ENCODE measurements around the gene CEP295NL. TPM values are rescaled to one million over a fixed set of nuclear protein-coding genes. Genes with fewer than 3 reads are reported as not detected.
A peak's percentile ranks its signal among the peaks of the same experiment; 100 is the strongest.

CEP295NL gene
- total and polyA plus RNA-seq, 10 donors, result 0.03 to 19.3 (median 9.0) TPM

DNA sequence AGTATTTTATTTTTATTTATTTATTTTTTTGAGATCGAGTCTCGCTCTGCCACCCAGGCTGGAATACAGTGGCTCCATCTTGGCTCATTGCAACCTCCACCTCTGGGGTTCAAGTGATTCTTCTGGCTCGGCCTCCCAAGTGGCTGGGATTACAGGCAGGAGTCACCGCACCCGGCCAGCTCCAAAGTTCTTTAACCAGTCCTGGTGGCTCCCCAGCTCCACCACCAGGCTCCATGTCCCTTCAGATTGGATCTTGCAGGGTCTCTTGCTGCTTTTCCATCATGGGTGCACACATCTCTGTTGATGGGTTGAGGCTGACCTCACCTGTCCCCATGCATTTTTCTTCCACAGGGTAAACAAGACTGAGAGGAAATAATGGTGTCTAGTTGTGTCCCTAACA, 54.0 kb downstream of the CEP295NL start:
- H3K4me1 ChIP-seq, result no peaks in the 10 kb centered on the region
- no peak overlapping the region for H3K27ac ChIP-seq
- H3K9me3 ChIP-seq, result no peaks in the 10 kb centered on the region
- H3K27me3 ChIP-seq (replicated peaks in 1 of 7), result no peaks in the 10 kb centered on the region
- peaks cover 0 to 28% (median 4%) of the 10 kb centered on the region in 6 donors for H3K36me3 ChIP-seq
- intact Hi-C loops (cut with DNase I; ENCODE audit: low total_unique reads), result no loop called here
- TF ChIP-seq POLR2A (IDR thresholded peaks at IDR 0.05), result no peak
- TF ChIP-seq, protein P1, sequence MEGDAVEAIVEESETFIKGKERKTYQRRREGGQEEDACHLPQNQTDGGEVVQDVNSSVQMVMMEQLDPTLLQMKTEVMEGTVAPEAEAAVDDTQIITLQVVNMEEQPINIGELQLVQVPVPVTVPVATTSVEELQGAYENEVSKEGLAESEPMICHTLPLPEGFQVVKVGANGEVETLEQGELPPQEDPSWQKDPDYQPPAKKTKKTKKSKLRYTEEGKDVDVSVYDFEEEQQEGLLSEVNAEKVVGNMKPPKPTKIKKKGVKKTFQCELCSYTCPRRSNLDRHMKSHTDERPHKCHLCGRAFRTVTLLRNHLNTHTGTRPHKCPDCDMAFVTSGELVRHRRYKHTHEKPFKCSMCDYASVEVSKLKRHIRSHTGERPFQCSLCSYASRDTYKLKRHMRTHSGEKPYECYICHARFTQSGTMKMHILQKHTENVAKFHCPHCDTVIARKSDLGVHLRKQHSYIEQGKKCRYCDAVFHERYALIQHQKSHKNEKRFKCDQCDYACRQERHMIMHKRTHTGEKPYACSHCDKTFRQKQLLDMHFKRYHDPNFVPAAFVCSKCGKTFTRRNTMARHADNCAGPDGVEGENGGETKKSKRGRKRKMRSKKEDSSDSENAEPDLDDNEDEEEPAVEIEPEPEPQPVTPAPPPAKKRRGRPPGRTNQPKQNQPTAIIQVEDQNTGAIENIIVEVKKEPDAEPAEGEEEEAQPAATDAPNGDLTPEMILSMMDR (IDR thresholded peaks at IDR 0.05 in 8 of 11, conservative IDR thresholded peaks at IDR 0.05 in 3 of 11), result no peak
- 93 to 98% (median 96%) methylated on average over 5 of the region's 5 CpGs for WGBS, 5 donors
- no peak for DNase-seq
- no peak overlapping the region for H3K4me3 ChIP-seq

DNA sequence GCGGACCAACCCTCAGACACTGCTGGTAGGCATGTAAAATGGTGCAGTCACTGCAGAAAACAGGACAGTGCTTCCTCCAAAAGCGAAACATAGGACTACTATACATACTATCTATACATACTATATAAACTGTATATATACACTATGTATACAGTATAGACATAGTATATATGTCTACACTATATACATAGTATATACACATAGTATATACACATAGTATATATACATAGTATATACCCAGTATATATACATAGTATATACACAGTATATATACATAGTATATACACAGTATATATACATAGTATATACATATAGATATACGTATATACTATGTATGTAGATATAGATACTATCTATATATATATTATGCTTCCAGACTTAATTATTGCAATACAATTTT, 55.9 kb downstream of the CEP295NL start:
- intact Hi-C loops (cut with DNase I; ENCODE audit: low total_unique reads), result no loop called here
- no peak overlapping the region for H3K4me3 ChIP-seq
- no peaks in the 10 kb centered on the region for H3K9me3 ChIP-seq
- no peak for TF ChIP-seq POLR2AphosphoS5 (IDR thresholded peaks at IDR 0.05)
- TF ChIP-seq POLR2A (IDR thresholded peaks at IDR 0.05), result no peak
- TF ChIP-seq, protein P1 (IDR thresholded peaks at IDR 0.05 in 8 of 11, conservative IDR thresholded peaks at IDR 0.05 in 3 of 11), result no peak
- H3K27me3 ChIP-seq (replicated peaks in 1 of 7), result no peaks in the 10 kb centered on the region
- 91 to 99% (median 96%) methylated on average over 3 of the region's 3 CpGs for WGBS, 5 donors
- H3K4me1 ChIP-seq, result peaks cover 0 to 14% (median under 1%) of the 10 kb centered on the region in 6 donors
- no peak overlapping the region for H3K27ac ChIP-seq
- DNase-seq, result no peak
- peaks cover 0 to 8% (median 0%) of the 10 kb centered on the region in 6 donors for H3K36me3 ChIP-seq

DNA sequence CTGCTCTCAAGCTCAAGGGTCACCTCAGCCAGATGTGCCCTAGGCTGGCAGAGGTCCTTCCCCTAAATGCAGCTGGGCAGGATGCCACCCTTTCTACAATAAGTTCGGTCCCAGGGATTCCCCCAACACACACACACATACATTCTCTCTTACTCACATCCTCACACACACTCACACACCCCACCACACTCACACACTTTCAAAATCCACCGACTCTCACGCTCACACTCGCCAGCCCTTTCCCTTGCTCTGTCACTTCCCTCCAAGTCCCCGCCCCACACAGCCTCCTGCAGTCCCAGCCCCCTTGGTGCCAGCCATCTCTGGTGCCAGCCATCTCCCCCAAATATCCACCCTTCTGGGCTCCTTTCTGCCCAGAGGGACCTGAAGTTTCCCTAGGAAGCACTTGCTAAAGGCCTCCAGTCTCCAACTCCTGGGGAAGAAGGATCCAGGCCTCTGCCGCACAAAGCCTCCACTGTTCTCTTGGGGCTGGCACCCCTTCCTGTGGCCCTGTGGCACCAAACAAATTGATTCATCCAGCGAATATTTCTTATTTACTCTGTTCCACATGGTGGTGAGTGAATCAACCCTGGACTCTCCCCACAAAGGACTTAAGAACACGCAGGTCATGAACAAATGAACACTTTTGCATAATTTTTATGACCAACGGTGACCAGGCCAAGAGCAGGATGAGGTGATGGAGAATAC, 58.5 kb downstream of the CEP295NL start:
- Histone ChIP-seq H3K9me3 (no peaks in the 10 kb centered on the region), H3K27ac (no peak overlapping the region), H3K27me3 (replicated peaks in 1 of 7) (no peaks in the 10 kb centered on the region), H3K4me3 (no peak overlapping the region), H3K36me3 (no peaks in the 10 kb centered on the region), H3K4me1 (peaks cover 5 to 29% (median 13%) of the 10 kb centered on the region in 6 donors)
- DNase-seq, result no peak
- WGBS, 5 donors, result 52 to 63% (median 60%) methylated on average over 9 of the region's 9 CpGs
- TF ChIP-seq POLR2A (IDR thresholded peaks at IDR 0.05), result no peak
- TF ChIP-seq, protein P1 (IDR thresholded peaks at IDR 0.05 in 8 of 11, conservative IDR thresholded peaks at IDR 0.05 in 3 of 11), result no peak
- TF ChIP-seq POLR2AphosphoS5 (IDR thresholded peaks at IDR 0.05), result no peak
- intact Hi-C loops (cut with DNase I; ENCODE audit: low total_unique reads), result no loop called here

DNA sequence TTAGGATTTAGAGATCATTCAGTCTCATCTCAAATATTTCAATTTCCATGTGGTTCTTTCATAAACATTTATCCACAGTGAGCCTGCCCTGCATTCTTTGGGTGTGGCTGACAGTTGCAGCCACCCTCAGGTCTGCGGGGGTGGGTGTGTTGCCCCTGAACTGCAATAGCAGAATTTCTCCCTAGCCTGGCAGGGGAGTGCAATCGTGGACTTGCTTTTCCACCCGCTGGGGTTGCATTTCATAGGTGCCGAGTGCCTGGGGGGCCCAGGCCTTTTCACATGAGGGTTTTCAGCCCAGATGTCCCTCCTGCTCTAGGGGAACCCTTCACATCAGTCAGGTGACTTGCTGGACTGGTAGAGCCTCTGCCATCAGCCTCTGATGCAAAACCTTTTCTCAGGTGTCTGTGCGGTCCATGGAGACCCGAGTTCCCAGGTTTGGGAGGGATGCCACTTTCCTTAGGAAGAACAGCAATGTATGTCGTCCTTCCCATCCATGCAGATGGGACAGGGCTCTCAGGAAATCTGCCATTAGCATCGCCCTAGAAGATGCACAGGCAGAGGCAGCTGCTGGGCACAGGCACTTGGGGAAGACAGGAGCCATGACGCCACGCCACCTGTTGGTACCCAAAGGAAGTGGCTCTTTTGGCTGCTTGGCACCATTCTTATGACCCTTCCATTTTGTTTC, 60.0 kb downstream of the CEP295NL start:
- intact Hi-C loops (cut with DNase I; ENCODE audit: low total_unique reads), result no loop called here

More for the DNA sequence above, 60.0 kb downstream of the CEP295NL start:
- H3K36me3 ChIP-seq, result peaks cover 0 to 7% (median 1%) of the 10 kb centered on the region in 6 donors
- H3K9me3 ChIP-seq, result no peaks in the 10 kb centered on the region
- 65 to 70% (median 68%) methylated on average over 7 to 10 of the region's 10 CpGs for WGBS, 5 donors
- DNase-seq, result peak; percentile 87
- H3K27me3 ChIP-seq (replicated peaks in 1 of 7), result no peaks in the 10 kb centered on the region
- no peak overlapping the region for H3K4me3 ChIP-seq
- H3K27ac ChIP-seq, result no peak overlapping the region
- peaks cover 20 to 43% (median 27%) of the 10 kb centered on the region in 6 donors for H3K4me1 ChIP-seq
- TF ChIP-seq POLR2AphosphoS5 (IDR thresholded peaks at IDR 0.05) (peak in 1 of 3 donors; percentile 36), POLR2A (IDR thresholded peaks at IDR 0.05) (no peak)
- TF ChIP-seq, protein P1 (IDR thresholded peaks at IDR 0.05 in 8 of 11, conservative IDR thresholded peaks at IDR 0.05 in 3 of 11), result peak; percentile 38 to 78 (median 61)

Measured in spleen (tissue), 11 donors.